ENCODE data around the gene GSTM2.
"Not testable (repeated sequence)": the region's sequence is repeated elsewhere in the genome, so short reads cannot be mapped to it uniquely, and the experiment has no call there.

GSTM2 gene

GRCh38 chr1:109685399-109685798, 17.5 kb downstream of the GSTM2 start:
- DNase-seq, result not testable (repeated sequence)

- DNase-seq, result not testable (repeated sequence)
Observed at GRCh38 chr1:109685890-109686289, 18.0 kb downstream of the GSTM2 start.

GRCh38 chr1:109687109-109687508, 19.3 kb downstream of the GSTM2 start:
- not testable (repeated sequence) for DNase-seq

- DNase-seq, result no peak
Observed at GRCh38 chr1:109687641-109688499, 20.0 kb downstream of the GSTM2 start, which contains the start of gene GSTM1. TSS of gene GSTM1 (plus strand) at chr1:109687817. CDS start at chr1:109687874, 57 bp downstream.

- no peak for DNase-seq
Observed at GRCh38 chr1:109689844-109690405, 22.1 kb downstream of the GSTM2 start.

- no peak for DNase-seq
Observed at GRCh38 chr1:109691759-109692158, 23.9 kb downstream of the GSTM2 start.

- DNase-seq, result not testable (repeated sequence)
Observed at GRCh38 chr1:109694400-109694799, 26.5 kb downstream of the GSTM2 start.

- DNase-seq, result not testable (repeated sequence)
Observed at GRCh38 chr1:109695138-109695537, 27.3 kb downstream of the GSTM2 start.

- DNase-seq, result no peak
Observed at GRCh38 chr1:109697066-109697465, 29.2 kb downstream of the GSTM2 start.

- not testable (repeated sequence) for DNase-seq
Observed at GRCh38 chr1:109697861-109698260, 30.0 kb downstream of the GSTM2 start.

- DNase-seq, result not testable (repeated sequence)
Observed at GRCh38 chr1:109702940-109703339, 35.1 kb downstream of the GSTM2 start.

GRCh38 chr1:109704173-109704572, 36.3 kb downstream of the GSTM2 start:
- no peak for DNase-seq

GRCh38 chr1:109705411-109705810, 37.6 kb downstream of the GSTM2 start:
- DNase-seq, result no peak

- DNase-seq, result not testable (repeated sequence)
Observed at GRCh38 chr1:109708949-109709348, 41.1 kb downstream of the GSTM2 start.

- DNase-seq, result not testable (repeated sequence)
Observed at GRCh38 chr1:109709822-109710221, 42.0 kb downstream of the GSTM2 start.

GRCh38 chr1:109711593-109712320, 43.9 kb downstream of the GSTM2 start, which contains the start of gene GSTM5:
TSS of gene GSTM5 (plus strand) at chr1:109712251. CDS start at chr1:109712313, 62 bp downstream.
- not testable (repeated sequence) for DNase-seq

GRCh38 chr1:109712321-109712864, 44.5 kb downstream of the GSTM2 start:
- no peak for DNase-seq

- no peak for DNase-seq
Observed at GRCh38 chr1:109713636-109714035, 45.8 kb downstream of the GSTM2 start.

GRCh38 chr1:109714661-109715372, 47.0 kb downstream of the GSTM2 start:
- no peak for DNase-seq

GRCh38 chr1:109716121-109716520, 48.3 kb downstream of the GSTM2 start:
- DNase-seq, result no peak

- DNase-seq, result no peak
Observed at GRCh38 chr1:109716570-109717090, 48.8 kb downstream of the GSTM2 start.

GRCh38 chr1:109717729-109718128, 49.9 kb downstream of the GSTM2 start:
- no peak for DNase-seq

Measured in NCI-H2029 treated with DMSO at 0.1 percent for 48 hours (cell line).